ENCODE data around the gene LHFPL6.
"Not testable (repeated sequence)": the region's sequence is repeated elsewhere in the genome, so short reads cannot be mapped to it uniquely, and the experiment has no call there.

The LHFPL6 gene

GRCh38 chr13:39369161-39369890 is 233.7 kb downstream of the LHFPL6 start:
- TF ChIP-seq ZNF274 (IDR thresholded peaks at IDR 0.05; ENCODE audit: low read depth, low read length): no peak
- H3K4me3 ChIP-seq (ENCODE audit: low read length): no peak overlapping the region

- no peak for TF ChIP-seq ZNF274 (IDR thresholded peaks at IDR 0.05; ENCODE audit: low read depth, low read length)
- no peak overlapping the region for H3K4me3 ChIP-seq (ENCODE audit: low read length)
These were observed 237.1 kb downstream of the LHFPL6 start for GRCh38 chr13:39365879-39366278.

- H3K4me3 ChIP-seq (ENCODE audit: low read length): no peak overlapping the region
- TF ChIP-seq ZNF274 (IDR thresholded peaks at IDR 0.05; ENCODE audit: low read depth, low read length): no peak
These were observed 238.0 kb downstream of the LHFPL6 start for GRCh38 chr13:39364947-39365468.

DNA sequence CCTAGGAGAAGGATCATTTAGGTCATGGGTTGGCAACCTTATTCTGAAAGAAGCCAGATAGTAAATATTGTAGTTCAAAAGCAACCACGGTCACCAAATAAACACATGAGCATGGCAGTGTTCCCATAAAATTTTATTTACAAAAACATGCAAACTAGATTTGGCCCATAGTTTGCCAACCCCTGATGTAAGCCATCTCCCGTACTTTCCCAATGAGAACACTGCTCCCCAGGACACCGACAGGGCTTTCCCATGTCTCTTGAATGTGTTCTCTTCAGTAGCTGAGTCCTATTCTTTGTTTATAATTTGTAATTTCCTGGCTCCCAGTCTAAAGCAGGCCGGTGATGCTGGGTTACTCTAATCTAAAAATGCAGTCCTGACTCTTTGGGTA is 239.6 kb downstream of the LHFPL6 start:
- H3K4me3 ChIP-seq (ENCODE audit: low read length): no peak overlapping the region
- TF ChIP-seq ZNF274 (IDR thresholded peaks at IDR 0.05; ENCODE audit: low read depth, low read length): no peak

GRCh38 chr13:39362652-39363381 is 240.2 kb downstream of the LHFPL6 start:
- TF ChIP-seq ZNF274 (IDR thresholded peaks at IDR 0.05; ENCODE audit: low read depth, low read length): no peak
- no peak overlapping the region for H3K4me3 ChIP-seq (ENCODE audit: low read length)

DNA sequence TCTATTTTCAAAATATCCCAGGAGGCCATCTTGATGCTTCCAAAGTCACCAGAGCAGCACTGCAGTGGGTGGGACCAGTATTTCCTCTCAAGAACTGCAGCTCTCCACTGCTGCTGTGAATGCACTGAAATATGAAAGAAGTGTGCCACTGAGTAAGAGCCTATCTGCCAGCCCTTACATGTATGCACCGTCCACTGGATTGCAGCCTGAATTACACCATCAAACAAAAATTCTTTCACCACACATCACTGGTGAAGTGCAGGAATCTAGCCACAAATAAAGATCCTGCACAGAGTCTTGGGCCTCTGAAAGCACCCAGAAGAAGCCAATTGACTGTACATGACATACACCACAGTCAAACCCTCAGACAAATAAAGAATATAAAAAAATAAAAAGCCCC is 249.0 kb downstream of the LHFPL6 start:
- H3K4me3 ChIP-seq (ENCODE audit: low read length): no peak overlapping the region
- no peak for TF ChIP-seq ZNF274 (IDR thresholded peaks at IDR 0.05; ENCODE audit: low read depth, low read length)

DNA sequence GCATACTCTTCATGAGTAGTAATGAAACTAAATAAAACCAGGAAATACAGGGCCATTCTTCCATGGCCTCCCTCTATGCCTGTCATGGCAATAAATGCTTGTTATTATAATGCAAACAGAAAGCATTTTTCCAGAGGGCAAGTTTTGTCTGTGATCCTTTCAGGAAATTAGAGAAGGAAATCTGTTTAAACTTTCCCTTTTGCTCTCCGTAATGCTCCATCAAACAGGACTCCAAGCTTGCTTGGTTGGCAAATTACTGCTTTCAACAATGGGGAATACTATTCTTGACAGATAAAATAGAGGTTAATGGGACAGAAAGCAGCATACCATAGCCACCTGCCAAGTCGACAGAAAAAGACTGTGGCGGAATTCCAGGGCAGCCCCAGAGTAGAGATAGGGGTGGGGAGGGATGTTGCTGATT is 252.5 kb downstream of the LHFPL6 start:
- no peak for TF ChIP-seq ZNF274 (IDR thresholded peaks at IDR 0.05; ENCODE audit: low read depth, low read length)
- no peak overlapping the region for H3K4me3 ChIP-seq (ENCODE audit: low read length)

GRCh38 chr13:39349391-39349960 is 253.5 kb downstream of the LHFPL6 start:
- no peak for TF ChIP-seq ZNF274 (IDR thresholded peaks at IDR 0.05; ENCODE audit: low read depth, low read length)
- H3K4me3 ChIP-seq (ENCODE audit: low read length): no peak overlapping the region

DNA sequence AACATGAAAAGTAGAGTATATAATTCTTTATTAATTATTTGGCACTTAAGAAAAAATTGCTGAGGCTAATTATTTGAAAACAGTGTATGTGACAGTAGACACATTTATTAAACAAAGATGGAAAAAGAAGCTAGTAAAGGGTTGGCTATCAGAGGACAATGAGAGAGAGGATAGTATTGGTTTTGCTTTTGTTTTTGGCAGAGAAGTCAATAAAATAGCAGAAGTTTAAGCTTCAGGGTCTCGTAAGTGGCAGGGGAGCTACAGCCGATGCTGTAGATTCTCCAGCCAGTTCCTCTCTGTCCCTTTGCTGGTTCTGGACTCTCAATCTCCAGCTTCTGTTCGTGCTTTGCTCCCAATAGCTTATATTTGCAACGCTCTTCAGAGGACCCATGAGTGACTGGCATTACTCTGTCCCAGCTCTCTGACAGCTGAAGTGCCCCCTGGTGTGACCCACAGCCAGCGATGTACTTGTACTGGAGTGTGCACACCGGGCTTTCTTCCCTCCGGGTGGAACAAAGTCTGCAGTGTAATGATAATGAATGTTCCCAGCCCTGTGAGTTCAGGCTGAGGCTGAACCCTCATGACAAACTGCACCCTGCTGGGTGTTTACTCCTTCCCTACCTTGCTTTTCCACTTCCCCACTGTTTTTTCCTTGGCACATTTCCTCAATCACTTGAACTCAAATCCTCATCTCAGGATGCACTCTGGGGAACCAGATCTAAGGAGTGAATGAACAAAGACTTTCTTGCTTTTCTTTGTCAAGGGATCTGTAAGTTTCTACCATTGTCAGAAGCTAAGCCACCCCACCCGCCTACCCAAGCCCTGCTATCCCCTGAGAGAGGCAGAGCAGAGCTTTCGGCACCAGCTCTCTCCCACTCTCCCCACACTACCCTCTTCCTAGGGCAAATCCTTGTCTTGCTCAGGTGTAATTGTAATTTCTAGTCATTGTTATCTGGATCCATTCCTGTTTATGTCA is 254.8 kb downstream of the LHFPL6 start:
- no peak for TF ChIP-seq ZNF274 (IDR thresholded peaks at IDR 0.05; ENCODE audit: low read depth, low read length)
- no peak overlapping the region for H3K4me3 ChIP-seq (ENCODE audit: low read length)

GRCh38 chr13:39345982-39346381 is 257.0 kb downstream of the LHFPL6 start:
- H3K4me3 ChIP-seq (ENCODE audit: low read length): no peak overlapping the region
- TF ChIP-seq ZNF274 (IDR thresholded peaks at IDR 0.05; ENCODE audit: low read depth, low read length): no peak

- no peak for TF ChIP-seq ZNF274 (IDR thresholded peaks at IDR 0.05; ENCODE audit: low read depth, low read length)
- no peak overlapping the region for H3K4me3 ChIP-seq (ENCODE audit: low read length)
These were observed 261.7 kb downstream of the LHFPL6 start for GRCh38 chr13:39341251-39341650.

- not testable (repeated sequence) for H3K4me3 ChIP-seq (ENCODE audit: low read length)
These were observed 264.9 kb downstream of the LHFPL6 start for GRCh38 chr13:39338114-39338513.

- no peak for TF ChIP-seq ZNF274 (IDR thresholded peaks at IDR 0.05; ENCODE audit: low read depth, low read length)
- H3K4me3 ChIP-seq (ENCODE audit: low read length): no peak overlapping the region
These were observed 266.1 kb downstream of the LHFPL6 start for GRCh38 chr13:39336937-39337336.

DNA sequence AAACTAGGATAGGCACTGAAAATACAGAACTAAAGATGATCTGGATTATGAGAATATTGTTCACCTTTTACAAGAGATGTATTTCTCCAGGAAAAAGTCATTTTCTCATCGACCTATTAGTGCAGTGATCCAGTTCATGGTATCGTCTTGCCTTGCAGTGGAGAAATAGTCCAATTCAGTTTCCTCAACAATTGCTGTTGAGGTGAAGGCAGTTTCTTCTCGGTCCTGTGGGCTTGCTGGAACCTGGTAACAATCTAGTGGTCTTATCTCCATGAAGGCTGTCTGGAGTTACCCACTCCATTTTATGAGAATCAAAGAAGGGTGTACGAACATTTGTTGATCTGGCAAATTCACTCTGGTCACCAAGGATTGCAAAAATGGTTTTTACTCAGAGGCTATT is 266.8 kb downstream of the LHFPL6 start:
- no peak overlapping the region for H3K4me3 ChIP-seq (ENCODE audit: low read length)
- no peak for TF ChIP-seq ZNF274 (IDR thresholded peaks at IDR 0.05; ENCODE audit: low read depth, low read length)

All from GM08714 (cell line).